C4-2B (cell line): Measurements from ENCODE around the gene TANGO6.

ENCODE experiments used
- H3K27ac ChIP-seq: fragments of 450-650 bp; 2 replicates; pipeline ENCODE4 v1.5.1; 2017
- ZFX ChIP-seq: fragments of 450-650 bp; IDR thresholded peaks from 2 replicates; pipeline ENCODE4 v1.6.1; 2017
- TF ChIP-seq, protein P1 (sequence below): fragments of 450-650 bp; conservative IDR thresholded peaks from 2 replicates; pipeline ENCODE4 v1.5.1; 2017; ENCODE audit warnings: mild to moderate bottlenecking

TANGO6 gene

DNA sequence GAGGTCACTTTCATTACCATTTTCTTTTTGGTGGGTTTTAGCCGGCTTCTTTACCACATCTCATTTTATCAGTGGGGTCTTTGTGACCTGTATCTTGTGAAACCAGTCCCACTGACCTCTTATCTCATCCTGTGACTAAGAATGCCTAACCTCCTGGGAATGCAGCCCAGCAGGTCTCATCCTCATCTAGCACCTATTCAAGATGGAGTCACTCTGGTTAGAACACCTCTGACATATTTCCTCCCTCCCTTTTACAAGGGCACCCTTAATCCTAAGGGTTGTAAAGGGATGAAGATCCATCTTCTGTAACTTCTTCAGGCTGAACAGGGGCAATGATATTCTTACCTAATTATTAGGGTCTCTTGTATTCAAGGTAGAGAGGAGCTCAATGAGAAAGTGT is 154.2 kb downstream of the TANGO6 start:
- TF ChIP-seq, protein P1, sequence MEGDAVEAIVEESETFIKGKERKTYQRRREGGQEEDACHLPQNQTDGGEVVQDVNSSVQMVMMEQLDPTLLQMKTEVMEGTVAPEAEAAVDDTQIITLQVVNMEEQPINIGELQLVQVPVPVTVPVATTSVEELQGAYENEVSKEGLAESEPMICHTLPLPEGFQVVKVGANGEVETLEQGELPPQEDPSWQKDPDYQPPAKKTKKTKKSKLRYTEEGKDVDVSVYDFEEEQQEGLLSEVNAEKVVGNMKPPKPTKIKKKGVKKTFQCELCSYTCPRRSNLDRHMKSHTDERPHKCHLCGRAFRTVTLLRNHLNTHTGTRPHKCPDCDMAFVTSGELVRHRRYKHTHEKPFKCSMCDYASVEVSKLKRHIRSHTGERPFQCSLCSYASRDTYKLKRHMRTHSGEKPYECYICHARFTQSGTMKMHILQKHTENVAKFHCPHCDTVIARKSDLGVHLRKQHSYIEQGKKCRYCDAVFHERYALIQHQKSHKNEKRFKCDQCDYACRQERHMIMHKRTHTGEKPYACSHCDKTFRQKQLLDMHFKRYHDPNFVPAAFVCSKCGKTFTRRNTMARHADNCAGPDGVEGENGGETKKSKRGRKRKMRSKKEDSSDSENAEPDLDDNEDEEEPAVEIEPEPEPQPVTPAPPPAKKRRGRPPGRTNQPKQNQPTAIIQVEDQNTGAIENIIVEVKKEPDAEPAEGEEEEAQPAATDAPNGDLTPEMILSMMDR, result no peak
- TF ChIP-seq ZFX, result no peak
- no peak overlapping the region for H3K27ac ChIP-seq

DNA sequence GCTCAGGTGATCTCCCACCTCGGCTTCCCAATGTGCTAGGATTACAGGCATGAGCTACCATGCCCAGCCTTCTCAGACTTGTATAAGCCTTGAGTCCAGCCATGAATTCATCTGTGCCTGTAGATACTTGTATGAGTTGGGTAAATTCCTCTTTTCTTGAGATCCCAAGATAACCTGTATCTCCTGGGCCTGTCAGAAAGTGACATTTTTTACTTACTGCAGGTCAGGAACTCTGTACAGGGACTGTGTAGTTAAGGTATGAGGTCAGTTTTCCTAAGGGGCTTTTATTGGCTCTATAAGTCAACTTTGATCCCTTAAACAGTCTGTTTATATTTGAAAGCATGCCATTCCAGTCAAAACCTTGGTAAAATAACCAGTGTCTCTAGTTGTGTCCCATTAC is 155.8 kb downstream of the TANGO6 start:
- TF ChIP-seq ZFX, result no peak
- TF ChIP-seq, protein P1, result no peak
- no peak overlapping the region for H3K27ac ChIP-seq

GRCh38 chr16:69003500-69003899 is 160.2 kb downstream of the TANGO6 start:
- TF ChIP-seq ZFX, result no peak
- TF ChIP-seq, protein P1, result no peak
- H3K27ac ChIP-seq, result no peak overlapping the region

DNA sequence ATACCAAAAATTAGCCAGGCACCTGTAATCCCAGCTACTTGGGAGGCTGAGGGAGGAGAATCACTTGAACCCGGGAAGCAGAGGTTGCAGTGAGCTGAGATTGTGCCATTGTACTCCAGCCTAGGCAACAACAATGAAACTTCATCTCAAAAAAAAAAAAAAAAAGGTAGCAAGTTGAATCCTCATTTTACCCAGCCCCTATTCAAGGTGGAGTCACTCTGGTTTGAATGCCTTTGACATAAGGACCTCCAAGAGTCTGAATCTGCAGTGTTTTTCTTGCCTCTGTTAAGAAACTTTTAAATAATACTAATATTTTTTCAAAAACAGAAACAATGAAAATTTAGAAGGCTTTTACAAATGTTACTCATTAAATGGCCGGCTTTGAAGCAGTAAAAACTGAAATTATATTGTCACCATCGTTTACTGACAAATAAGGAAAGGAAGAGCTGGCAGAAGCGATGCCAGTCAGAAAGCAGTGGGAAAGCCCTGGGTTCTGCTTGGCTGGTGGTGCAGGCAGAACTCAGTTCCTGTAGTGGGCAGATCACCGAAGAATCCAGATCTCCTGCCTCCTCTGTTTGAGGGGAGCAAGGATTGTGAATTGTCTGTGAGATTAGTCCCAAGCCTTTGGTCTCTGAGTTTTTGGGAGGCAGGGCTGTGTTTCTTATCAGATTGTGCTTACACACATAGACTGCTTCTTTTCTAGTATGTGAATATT is 162.5 kb downstream of the TANGO6 start:
- no peak for TF ChIP-seq ZFX
- TF ChIP-seq, protein P1, result no peak
- H3K27ac ChIP-seq, result no peak overlapping the region

DNA sequence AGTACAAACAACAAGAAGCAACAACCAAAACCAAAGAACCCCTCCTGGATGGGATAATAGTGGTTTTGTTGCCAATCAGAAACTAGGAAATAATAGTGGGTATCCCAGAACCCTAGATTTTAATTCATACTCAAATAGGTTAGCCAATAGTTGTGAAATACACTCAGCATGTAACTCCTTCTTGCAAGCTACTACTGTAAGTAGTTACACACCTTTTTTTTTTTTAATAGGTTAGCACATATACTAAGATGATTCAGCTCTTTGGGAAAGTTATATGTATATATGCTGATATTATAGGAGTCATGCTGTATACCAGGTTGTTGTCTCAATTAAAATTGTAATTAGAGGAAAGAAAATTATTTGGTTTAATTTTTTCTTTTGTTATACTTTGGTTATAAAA is 169.6 kb downstream of the TANGO6 start:
- TF ChIP-seq ZFX, result no peak
- TF ChIP-seq, protein P1, result no peak
- H3K27ac ChIP-seq, result no peak overlapping the region

- H3K27ac ChIP-seq, result no peak overlapping the region
- TF ChIP-seq, protein P1, result no peak
- no peak for TF ChIP-seq ZFX
Measured at GRCh38 chr16:69013991-69014390, 170.7 kb downstream of the TANGO6 start.

GRCh38 chr16:69014811-69015210 is 171.5 kb downstream of the TANGO6 start:
- TF ChIP-seq ZFX, result no peak
- TF ChIP-seq, protein P1, result no peak
- no peak overlapping the region for H3K27ac ChIP-seq
